ENCODE data around the gene C4BPA.

The C4BPA gene

GRCh38 chr1:207062058-207062457 lies 42.0 kb upstream of the C4BPA start:
- Histone ChIP-seq H3K9me3 (ENCODE audit: insufficient read depth, low read depth, low read length) (no peaks in the 10 kb centered on the region), H3K79me1 (ENCODE audit: low read length) (no peaks in the 10 kb centered on the region), H3K36me3 (ENCODE audit: control insufficient read depth in 1 of 2, insufficient read depth in 2 of 2, low read length in 2 of 2) (peaks cover 8 to 21% of the 10 kb centered on the region in 2 experiments), H3K14ac (ENCODE audit: low read length) (no peak overlapping the region), H3K27me3 (ENCODE audit: insufficient read depth, low read length) (no peaks in the 10 kb centered on the region), H3K79me2 (ENCODE audit: control insufficient read depth, insufficient read depth, low read length, poor library complexity) (no peaks in the 10 kb centered on the region), H2BK5ac (ENCODE audit: low read depth, low read length, poor library complexity) (no peak overlapping the region), H3K4me2 (ENCODE audit: low read length) (no peak overlapping the region), H3K23ac (ENCODE audit: low read length) (no peak overlapping the region), H3K9ac (ENCODE audit: low read length) (no peak overlapping the region), H2BK120ac (ENCODE audit: insufficient read depth, low read length, poor library complexity) (no peak overlapping the region), H3K4me1 (ENCODE audit: control insufficient read depth in 1 of 2, insufficient read depth in 2 of 2, low read length in 2 of 2) (no peaks in the 10 kb centered on the region), H3K4me3 (ENCODE audit: low read depth, low read length) (no peak overlapping the region), H2BK12ac (ENCODE audit: low read length) (no peak overlapping the region), H3K27ac (ENCODE audit: low read depth, low read length) (no peak overlapping the region), H4K91ac (ENCODE audit: low read depth, low read length) (no peak overlapping the region), H2AFZ (ENCODE audit: insufficient read depth, low read length, poor library complexity) (no peak overlapping the region), H3K4ac (ENCODE audit: low read depth, low read length) (no peak overlapping the region), H4K12ac (ENCODE audit: low read depth, low read length) (no peak overlapping the region), H3K18ac (ENCODE audit: low read length) (no peak overlapping the region), H4K8ac (ENCODE audit: low read depth, low read length) (no peak overlapping the region), H2AK5ac (ENCODE audit: low read length) (no peak overlapping the region)
- no CpG with 5 or more reads among the region's 1 CpG for whole genome bisulfite sequencing (ENCODE audit: extremely low coverage, insufficient coverage, insufficient read length)
- DNase-seq: no peak

GRCh38 chr1:207063014-207063413 lies 41.0 kb upstream of the C4BPA start:
- Histone ChIP-seq H2AFZ (ENCODE audit: insufficient read depth, low read length, poor library complexity) (no peak overlapping the region), H4K8ac (ENCODE audit: low read depth, low read length) (no peak overlapping the region), H3K4me3 (ENCODE audit: low read depth, low read length) (no peak overlapping the region), H2BK12ac (ENCODE audit: low read length) (no peak overlapping the region), H3K27ac (ENCODE audit: low read depth, low read length) (no peak overlapping the region), H3K4me1 (ENCODE audit: control insufficient read depth in 1 of 2, insufficient read depth in 2 of 2, low read length in 2 of 2) (no peaks in the 10 kb centered on the region), H3K9ac (ENCODE audit: low read length) (no peak overlapping the region), H2BK120ac (ENCODE audit: insufficient read depth, low read length, poor library complexity) (no peak overlapping the region), H3K79me1 (ENCODE audit: low read length) (no peaks in the 10 kb centered on the region), H2BK5ac (ENCODE audit: low read depth, low read length, poor library complexity) (no peak overlapping the region), H3K27me3 (ENCODE audit: insufficient read depth, low read length) (no peaks in the 10 kb centered on the region), H3K79me2 (ENCODE audit: control insufficient read depth, insufficient read depth, low read length, poor library complexity) (no peaks in the 10 kb centered on the region), H2AK5ac (ENCODE audit: low read length) (no peak overlapping the region), H3K9me3 (ENCODE audit: insufficient read depth, low read depth, low read length) (no peaks in the 10 kb centered on the region), H4K12ac (ENCODE audit: low read depth, low read length) (no peak overlapping the region), H3K14ac (ENCODE audit: low read length) (no peak overlapping the region), H3K18ac (ENCODE audit: low read length) (no peak overlapping the region), H3K36me3 (ENCODE audit: control insufficient read depth in 1 of 2, insufficient read depth in 2 of 2, low read length in 2 of 2) (peaks cover 8 to 21% of the 10 kb centered on the region in 2 experiments), H4K91ac (ENCODE audit: low read depth, low read length) (no peak overlapping the region), H3K23ac (ENCODE audit: low read length) (no peak overlapping the region), H3K4me2 (ENCODE audit: low read length) (no peak overlapping the region), H3K4ac (ENCODE audit: low read depth, low read length) (no peak overlapping the region)
- no peak for DNase-seq
- no CpG with 5 or more reads among the region's 5 CpGs for WGBS (ENCODE audit: extremely low coverage, insufficient coverage, insufficient read length)

GRCh38 chr1:207064561-207064960 lies 39.5 kb upstream of the C4BPA start:
- Histone ChIP-seq H2BK120ac (ENCODE audit: insufficient read depth, low read length, poor library complexity) (no peak overlapping the region), H3K4me1 (ENCODE audit: control insufficient read depth in 1 of 2, insufficient read depth in 2 of 2, low read length in 2 of 2) (no peaks in the 10 kb centered on the region), H2BK5ac (ENCODE audit: low read depth, low read length, poor library complexity) (no peak overlapping the region), H3K79me1 (ENCODE audit: low read length) (no peaks in the 10 kb centered on the region), H3K9ac (ENCODE audit: low read length) (no peak overlapping the region), H3K14ac (ENCODE audit: low read length) (no peak overlapping the region), H3K79me2 (ENCODE audit: control insufficient read depth, insufficient read depth, low read length, poor library complexity) (no peaks in the 10 kb centered on the region), H3K9me3 (ENCODE audit: insufficient read depth, low read depth, low read length) (no peaks in the 10 kb centered on the region), H2AK5ac (ENCODE audit: low read length) (no peak overlapping the region), H3K4ac (ENCODE audit: low read depth, low read length) (no peak overlapping the region), H4K12ac (ENCODE audit: low read depth, low read length) (no peak overlapping the region), H3K4me3 (ENCODE audit: low read depth, low read length) (no peak overlapping the region), H3K36me3 (ENCODE audit: control insufficient read depth in 1 of 2, insufficient read depth in 2 of 2, low read length in 2 of 2) (peaks cover 11 to 26% of the 10 kb centered on the region in 2 experiments), H3K4me2 (ENCODE audit: low read length) (no peak overlapping the region), H4K91ac (ENCODE audit: low read depth, low read length) (no peak overlapping the region), H3K18ac (ENCODE audit: low read length) (no peak overlapping the region), H2BK12ac (ENCODE audit: low read length) (no peak overlapping the region), H2AFZ (ENCODE audit: insufficient read depth, low read length, poor library complexity) (no peak overlapping the region), H3K27ac (ENCODE audit: low read depth, low read length) (no peak overlapping the region), H3K27me3 (ENCODE audit: insufficient read depth, low read length) (no peaks in the 10 kb centered on the region), H3K23ac (ENCODE audit: low read length) (no peak overlapping the region), H4K8ac (ENCODE audit: low read depth, low read length) (no peak overlapping the region)
- WGBS (ENCODE audit: extremely low coverage, insufficient coverage, insufficient read length): no CpG with 5 or more reads among the region's 8 CpGs
- DNase-seq: no peak

GRCh38 chr1:207067185-207067584 lies 36.8 kb upstream of the C4BPA start:
- Histone ChIP-seq H2BK12ac (ENCODE audit: low read length) (no peak overlapping the region), H3K14ac (ENCODE audit: low read length) (no peak overlapping the region), H4K8ac (ENCODE audit: low read depth, low read length) (no peak overlapping the region), H3K79me2 (ENCODE audit: control insufficient read depth, insufficient read depth, low read length, poor library complexity) (no peaks in the 10 kb centered on the region), H3K4me2 (ENCODE audit: low read length) (no peak overlapping the region), H3K4ac (ENCODE audit: low read depth, low read length) (no peak overlapping the region), H3K36me3 (ENCODE audit: control insufficient read depth in 1 of 2, insufficient read depth in 2 of 2, low read length in 2 of 2) (peaks cover 22 to 34% of the 10 kb centered on the region in 2 experiments), H3K18ac (ENCODE audit: low read length) (no peak overlapping the region), H3K27me3 (ENCODE audit: insufficient read depth, low read length) (no peaks in the 10 kb centered on the region), H3K9ac (ENCODE audit: low read length) (no peak overlapping the region), H4K91ac (ENCODE audit: low read depth, low read length) (no peak overlapping the region), H3K23ac (ENCODE audit: low read length) (no peak overlapping the region), H3K79me1 (ENCODE audit: low read length) (no peaks in the 10 kb centered on the region), H4K12ac (ENCODE audit: low read depth, low read length) (no peak overlapping the region), H2BK120ac (ENCODE audit: insufficient read depth, low read length, poor library complexity) (no peak overlapping the region), H3K9me3 (ENCODE audit: insufficient read depth, low read depth, low read length) (no peaks in the 10 kb centered on the region), H3K27ac (ENCODE audit: low read depth, low read length) (no peak overlapping the region), H3K4me1 (ENCODE audit: control insufficient read depth in 1 of 2, insufficient read depth in 2 of 2, low read length in 2 of 2) (no peaks in the 10 kb centered on the region), H2AFZ (ENCODE audit: insufficient read depth, low read length, poor library complexity) (no peak overlapping the region), H2BK5ac (ENCODE audit: low read depth, low read length, poor library complexity) (no peak overlapping the region), H3K4me3 (ENCODE audit: low read depth, low read length) (no peak overlapping the region), H2AK5ac (ENCODE audit: low read length) (no peak overlapping the region)
- WGBS (ENCODE audit: extremely low coverage, insufficient coverage, insufficient read length): no CpG with 5 or more reads among the region's 3 CpGs
- no peak for DNase-seq

All from trophoblast cell (in vitro differentiated cells and primary cell).